ENCODE results near the gene VSIG1. TPM values are rescaled to one million over a fixed set of nuclear protein-coding genes. Genes with fewer than 3 reads are reported as not detected.
A peak's percentile ranks its signal among the peaks of the same experiment; 100 is the strongest.

The VSIG1 gene
- total RNA-seq, 1 donor from 2014 or later = not detected

DNA sequence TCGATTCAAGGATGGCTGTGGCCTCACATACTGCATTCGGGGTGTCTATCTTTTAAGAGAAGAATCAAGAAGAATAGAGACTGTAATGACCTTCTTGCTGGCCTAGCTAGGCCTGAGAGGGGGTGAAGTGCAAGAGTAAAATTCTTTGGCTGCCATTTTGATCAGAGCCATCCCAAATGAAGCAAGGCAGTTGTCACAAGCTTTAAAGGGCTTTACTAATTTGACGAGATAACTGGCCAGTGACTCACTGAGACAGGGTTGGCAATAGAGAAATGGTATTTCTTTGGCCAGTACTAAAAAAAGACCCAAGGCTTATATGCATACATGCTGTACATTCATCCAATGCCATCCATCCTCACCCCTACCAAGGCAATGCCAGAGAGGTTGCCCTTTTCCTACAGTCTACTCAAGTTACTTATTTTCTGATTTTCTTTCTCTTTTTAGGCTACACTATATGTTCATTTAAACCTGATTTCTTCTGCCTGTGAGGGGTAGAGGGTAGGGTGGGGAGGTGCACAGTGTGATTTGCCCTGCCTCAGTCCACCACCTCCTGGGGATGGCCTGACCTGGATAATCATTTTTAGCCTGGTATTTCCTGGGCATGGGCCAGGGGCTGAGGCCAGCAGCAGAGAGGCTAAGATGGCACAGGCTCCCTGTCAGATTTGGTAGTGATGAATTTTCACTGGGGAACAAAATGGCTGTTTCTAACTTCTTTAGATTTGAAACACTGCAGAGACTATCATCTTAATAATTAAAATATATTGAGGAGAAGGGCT lies 78.9 kb downstream of the VSIG1 start:
- ATAC-seq (ENCODE audit: poor library complexity) (peak; percentile 90), DNase-seq (no peak)
- intact Hi-C loops (cut with DNase I) = no loop called here

DNA sequence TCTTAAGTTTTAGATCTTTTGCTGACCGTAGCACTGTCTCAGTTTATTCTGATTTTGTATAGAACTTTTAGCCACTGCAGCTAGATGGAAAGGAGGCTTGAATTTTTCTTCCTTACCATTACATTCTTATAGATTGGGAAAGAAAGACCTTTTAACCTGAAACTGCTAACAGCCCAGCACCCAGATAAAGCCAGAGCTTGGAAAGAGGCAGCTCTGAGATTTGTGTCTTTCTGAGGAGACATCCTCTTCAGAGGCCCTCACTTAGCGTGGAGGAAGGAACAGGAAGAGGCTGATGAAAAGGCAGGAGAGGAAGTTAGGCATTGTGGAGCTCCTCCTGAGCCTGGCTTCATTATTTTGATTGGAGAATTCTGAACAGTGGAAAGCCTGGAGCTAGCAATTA lies 81.8 kb downstream of the VSIG1 start:
- ATAC-seq (ENCODE audit: poor library complexity) (no peak), DNase-seq (no peak)
- intact Hi-C loops (cut with DNase I) = no loop called here

DNA sequence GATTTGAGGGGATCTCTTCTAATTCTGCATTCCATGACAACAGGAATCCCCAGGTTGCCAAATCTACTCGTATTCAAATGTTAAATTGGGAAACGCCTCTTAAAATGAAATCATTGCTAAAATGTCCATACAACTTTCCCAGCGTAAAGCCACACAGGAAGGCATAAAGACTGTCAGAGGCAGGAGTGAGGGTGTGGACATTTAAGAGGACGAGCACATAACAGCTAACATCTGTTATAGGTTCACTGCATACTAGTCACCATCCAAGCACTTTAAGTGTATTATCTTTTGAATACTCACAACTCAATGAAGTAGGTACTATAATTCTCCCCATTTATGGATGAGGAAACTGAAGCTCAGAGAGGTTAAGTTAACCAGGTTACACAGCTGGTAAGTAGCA lies 82.3 kb downstream of the VSIG1 start:
- ATAC-seq (ENCODE audit: poor library complexity) (no peak), DNase-seq (no peak)
- intact Hi-C loops (cut with DNase I) = no loop called here

Other genes starting within 250 kb of the VSIG1 start
- 6.2 TPM for gene MID2, start 219.2 kb upstream of the VSIG1 start, total RNA-seq
- not detected for gene TEX13B, start 62.7 kb upstream of the VSIG1 start, total RNA-seq
- 17.9 TPM for gene PSMD10, start 46.5 kb downstream of the VSIG1 start, total RNA-seq
- gene ATG4A, start 46.7 kb downstream of the VSIG1 start, total RNA-seq = 18.0 TPM